HepG2 (cell line): ENCODE data around the gene OSBPL2. TPM values are rescaled to one million over a fixed set of nuclear protein-coding genes. Genes with fewer than 3 reads are reported as not detected.

Source experiments
- ATF3 ChIP-seq: sonication (generic); formaldehyde crosslinking; IDR thresholded peaks from 2 replicates; pipeline ENCODE4 v1.4.0; 2020; ENCODE audit warnings: missing genetic modification reagents
- BATF2 ChIP-seq: sonication (generic); formaldehyde crosslinking; IDR thresholded peaks from 2 replicates; pipeline ENCODE4 v1.8.0; 2022; ENCODE audit warnings: mild to moderate bottlenecking, missing genetic modification reagents, moderate library complexity
- CBX2 ChIP-seq, 2 experiments: fragments of 200-600 bp in 1 of 2; sonication (generic); formaldehyde crosslinking in 1 of 2; IDR thresholded peaks; 2 replicates each; pipeline versions ENCODE4 v1.7.0 to v1.8.1; 2018 to 2022; ENCODE audit warnings: low read depth in 2 of 2, low read length in 1 of 2, mild to moderate bottlenecking in 1 of 2, missing genetic modification reagents in 1 of 2
- E2F5 ChIP-seq: sonication (generic); formaldehyde crosslinking; conservative IDR thresholded peaks from 2 replicates; pipeline ENCODE4 v1.4.0; 2020; ENCODE audit warnings: missing genetic modification reagents
- EHMT2 ChIP-seq: fragments of 200-600 bp; sonication (generic); IDR thresholded peaks from 2 replicates; pipeline ENCODE4 v1.7.0; 2017; ENCODE audit warnings: antibody characterized with exemption, low read depth, low read length, borderline replicate concordance
- ETV5 ChIP-seq: IDR thresholded peaks from 2 replicates; pipeline ENCODE4 v1.6.1; 2018; ENCODE audit warnings: missing biosample characterization, missing genetic modification reagents, inconsistent platforms, borderline replicate concordance
- GRHL1 ChIP-seq: sonication (generic); formaldehyde crosslinking; conservative IDR thresholded peaks from 2 replicates; pipeline ENCODE4 v1.8.0; 2022; ENCODE audit warnings: missing genetic modification reagents
- JARID2 ChIP-seq: sonication (generic); formaldehyde crosslinking; IDR thresholded peaks from 2 replicates; pipeline ENCODE4 v1.8.1; 2023; ENCODE audit warnings: missing genetic modification reagents, inconsistent platforms; ENCODE audit not compliant: insufficient replicate concordance
- LCORL ChIP-seq, 2 experiments: fragments of 450-650 bp in 1 of 2; sonication (generic) in 1 of 2; formaldehyde crosslinking in 1 of 2; IDR thresholded peaks; 2 replicates each; pipeline versions ENCODE4 v1.5.0 to v1.6.1; 2017 to 2020; ENCODE audit warnings: antibody characterized with exemption in 1 of 2, missing genetic modification reagents in 1 of 2
- NR2C2 ChIP-seq: sonication (generic); formaldehyde crosslinking; IDR thresholded peaks from 2 replicates; pipeline ENCODE4 v1.4.0; 2020; ENCODE audit warnings: missing genetic modification reagents, mild to moderate bottlenecking, moderate library complexity, borderline replicate concordance
- SMAD1 ChIP-seq: sonication (generic); formaldehyde crosslinking; IDR thresholded peaks from 2 replicates; pipeline ENCODE4 v1.4.0; 2020; ENCODE audit warnings: missing genetic modification reagents, low read depth, mild to moderate bottlenecking, borderline replicate concordance
- XBP1 ChIP-seq: sonication (generic); formaldehyde crosslinking; IDR thresholded peaks from 2 replicates; pipeline ENCODE4 v1.5.0; 2020; ENCODE audit warnings: missing genetic modification reagents
- ZNF253 ChIP-seq: sonication (generic); formaldehyde crosslinking; IDR thresholded peaks from 2 replicates; pipeline ENCODE4 v1.8.0; 2022; ENCODE audit warnings: mild to moderate bottlenecking, missing genetic modification reagents, borderline replicate concordance
- ZNF292 ChIP-seq: sonication (generic); formaldehyde crosslinking; IDR thresholded peaks from 2 replicates; pipeline ENCODE4 v1.8.1; 2022; ENCODE audit warnings: mild to moderate bottlenecking, low read depth, missing genetic modification reagents, borderline replicate concordance
- ZNF670 ChIP-seq: sonication (generic); formaldehyde crosslinking; IDR thresholded peaks from 2 replicates; pipeline ENCODE4 v1.8.0; 2022; ENCODE audit warnings: mild to moderate bottlenecking, missing genetic modification reagents, borderline replicate concordance
- ZNF770 ChIP-seq: sonication (generic); formaldehyde crosslinking; IDR thresholded peaks from 2 replicates; pipeline ENCODE4 v1.5.0; 2020; ENCODE audit warnings: mild to moderate bottlenecking, missing genetic modification reagents
- ZNF788 ChIP-seq: sonication (generic); formaldehyde crosslinking; IDR thresholded peaks from 2 replicates; pipeline ENCODE4 v1.5.0; 2020; ENCODE audit warnings: mild to moderate bottlenecking, missing genetic modification reagents, borderline replicate concordance
- polyA plus RNA-seq, 8 experiments: library from polyadenylated mRNA; depleted of rRNA in 3 of 8; stranded (reverse) in 7 of 8; unstranded in 1 of 8; fragments of >200 nt; fragmentation: Illumina TruSeq in 4 of 8; extraction: Trizol in 4 of 8; gene quantifications; 2 replicates each; pipeline versions ENCODE4 v1.2.1 to v1.2.3, GENCODE V29; 2011 to 2016; ENCODE audit warnings: low read depth in 4 of 8, missing spikeins in 1 of 8, mixed read lengths in 1 of 8; ENCODE audit not compliant: insufficient read depth in 1 of 8
- total RNA-seq, 5 experiments: library from RNA; depleted of rRNA; stranded (reverse); fragments of >200 nt; fragmentation: Illumina TruSeq; extraction: Trizol; gene quantifications; 2 replicates each; pipeline ENCODE4 v1.2.3, GENCODE V29; 2016; ENCODE audit warnings: low read depth in 1 of 5
- TF ChIP-seq, protein P1 (sequence below): sonication (generic); formaldehyde crosslinking; IDR thresholded peaks from 2 replicates; pipeline ENCODE4 v1.4.0; 2020; ENCODE audit warnings: low read depth, mild to moderate bottlenecking, missing genetic modification reagents
- TF ChIP-seq, protein P2 (sequence below): sonication (generic); formaldehyde crosslinking; IDR thresholded peaks from 2 replicates; pipeline ENCODE4 v1.8.1; 2022; ENCODE audit warnings: mild to moderate bottlenecking, missing genetic modification reagents

OSBPL2 gene
- total and polyA plus RNA-seq, 2 of the 13 experiments (the other 11 are each of a cell fraction or from before 2014, with no cell fraction given) = 18.5 to 37.4 TPM

DNA sequence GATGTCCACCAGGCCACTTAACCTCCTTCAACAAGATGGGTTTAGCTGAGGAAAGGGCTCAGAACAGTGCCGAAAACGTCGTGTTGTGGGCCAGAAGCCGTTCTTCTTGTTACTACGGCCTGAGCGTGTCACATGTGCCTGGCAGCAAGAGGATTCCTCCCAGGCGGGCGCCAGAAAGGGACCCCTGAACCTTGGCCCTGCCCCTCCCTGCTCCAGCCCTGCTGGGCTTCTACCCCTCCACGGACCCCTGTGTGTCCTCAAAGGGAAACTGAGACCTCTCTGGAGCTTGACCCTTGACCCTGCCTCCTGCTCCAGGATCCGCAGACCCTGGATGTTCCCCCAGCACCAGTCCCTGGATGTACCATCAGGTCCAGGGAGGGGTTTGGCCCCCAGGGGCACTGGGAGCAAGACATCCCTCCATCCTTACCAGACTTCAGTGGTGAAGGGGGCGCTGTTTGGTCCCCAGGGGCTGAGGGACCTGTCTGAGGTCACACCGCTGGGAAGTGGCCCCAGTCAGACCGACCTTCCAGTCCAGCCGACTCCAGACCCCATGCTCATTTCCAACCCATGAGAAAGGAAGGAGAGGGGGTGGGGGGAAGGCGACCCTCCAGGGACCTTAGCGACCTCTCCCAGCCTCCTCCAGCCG, 28.3 kb upstream of the OSBPL2 start (continued):
- TF ChIP-seq ZNF770 (CRISPR knock-in tag) = 0 out of 2 replicates have a peak, but pooled peaks have one; percentile 1
- TF ChIP-seq ATF3 (CRISPR knock-in tag) = no peak
- no peak for TF ChIP-seq SMAD1
- TF ChIP-seq LCORL (IDR thresholded peaks at IDR 0.05) = no peak
- peak; percentile 29; the same call in 1 of the 2 replicates for TF ChIP-seq LCORL (CRISPR knock-in tag; IDR thresholded peaks at IDR 0.05)
- TF ChIP-seq, protein P1, sequence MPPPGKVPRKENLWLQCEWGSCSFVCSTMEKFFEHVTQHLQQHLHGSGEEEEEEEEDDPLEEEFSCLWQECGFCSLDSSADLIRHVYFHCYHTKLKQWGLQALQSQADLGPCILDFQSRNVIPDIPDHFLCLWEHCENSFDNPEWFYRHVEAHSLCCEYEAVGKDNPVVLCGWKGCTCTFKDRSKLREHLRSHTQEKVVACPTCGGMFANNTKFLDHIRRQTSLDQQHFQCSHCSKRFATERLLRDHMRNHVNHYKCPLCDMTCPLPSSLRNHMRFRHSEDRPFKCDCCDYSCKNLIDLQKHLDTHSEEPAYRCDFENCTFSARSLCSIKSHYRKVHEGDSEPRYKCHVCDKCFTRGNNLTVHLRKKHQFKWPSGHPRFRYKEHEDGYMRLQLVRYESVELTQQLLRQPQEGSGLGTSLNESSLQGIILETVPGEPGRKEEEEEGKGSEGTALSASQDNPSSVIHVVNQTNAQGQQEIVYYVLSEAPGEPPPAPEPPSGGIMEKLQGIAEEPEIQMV (CRISPR knock-in tag) = no peak
- no peak for TF ChIP-seq GRHL1 (CRISPR knock-in tag)
- TF ChIP-seq E2F5 (CRISPR knock-in tag) = no peak
- TF ChIP-seq ZNF788 (CRISPR knock-in tag) = 0 out of 2 replicates have a peak, but pooled peaks have one; percentile 22
- TF ChIP-seq JARID2 (CRISPR knock-in tag) = no peak
- TF ChIP-seq XBP1 = no peak
- TF ChIP-seq ZNF292 (CRISPR knock-in tag) = no peak
- 0 out of 2 replicates have a peak, but pooled peaks have one; percentile 26 for TF ChIP-seq NR2C2 (CRISPR knock-in tag)
- no peak for TF ChIP-seq ZNF670 (CRISPR knock-in tag)
- no peak for TF ChIP-seq EHMT2
- TF ChIP-seq ZNF253 (CRISPR knock-in tag) = no peak
- TF ChIP-seq, protein P2, sequence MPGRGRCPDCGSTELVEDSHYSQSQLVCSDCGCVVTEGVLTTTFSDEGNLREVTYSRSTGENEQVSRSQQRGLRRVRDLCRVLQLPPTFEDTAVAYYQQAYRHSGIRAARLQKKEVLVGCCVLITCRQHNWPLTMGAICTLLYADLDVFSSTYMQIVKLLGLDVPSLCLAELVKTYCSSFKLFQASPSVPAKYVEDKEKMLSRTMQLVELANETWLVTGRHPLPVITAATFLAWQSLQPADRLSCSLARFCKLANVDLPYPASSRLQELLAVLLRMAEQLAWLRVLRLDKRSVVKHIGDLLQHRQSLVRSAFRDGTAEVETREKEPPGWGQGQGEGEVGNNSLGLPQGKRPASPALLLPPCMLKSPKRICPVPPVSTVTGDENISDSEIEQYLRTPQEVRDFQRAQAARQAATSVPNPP = no peak
- no peak for TF ChIP-seq BATF2
- no peak for TF ChIP-seq CBX2 (IDR thresholded peaks at IDR 0.05; ENCODE audit: low read depth, low read length)
- no peak for TF ChIP-seq CBX2 (CRISPR knock-in tag; IDR thresholded peaks at IDR 0.05; ENCODE audit: low read depth)
- no peak for TF ChIP-seq ETV5 (CRISPR knock-in tag)
